ENCODE data around the gene SV2B.

Gene SV2B

GRCh38 chr15:91142946-91143345 is 42.9 kb downstream of the SV2B start:
- no peak for DNase-seq

- DNase-seq: no peak
These were observed 46.7 kb downstream of the SV2B start for GRCh38 chr15:91146728-91147127.

DNA sequence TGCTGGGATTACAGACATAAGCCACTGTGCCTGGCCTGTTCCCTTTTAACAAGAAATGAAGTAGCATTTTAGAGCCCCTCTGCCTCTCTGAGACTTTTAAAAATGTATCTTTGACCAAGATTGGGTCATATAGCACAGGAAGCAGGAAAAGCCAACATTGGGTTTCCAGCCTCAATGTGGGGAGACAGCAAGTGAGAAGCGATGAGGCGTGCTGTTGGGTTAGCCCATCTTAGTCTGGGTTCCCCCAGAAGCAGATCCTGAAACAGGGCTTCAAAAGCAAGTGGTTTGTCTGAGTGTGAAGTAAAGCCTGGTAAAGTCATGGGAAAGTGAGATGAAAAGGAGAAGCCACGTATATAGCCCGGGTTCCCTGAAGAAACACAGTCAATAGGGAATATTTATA is 48.2 kb downstream of the SV2B start:
- no peak for DNase-seq

DNA sequence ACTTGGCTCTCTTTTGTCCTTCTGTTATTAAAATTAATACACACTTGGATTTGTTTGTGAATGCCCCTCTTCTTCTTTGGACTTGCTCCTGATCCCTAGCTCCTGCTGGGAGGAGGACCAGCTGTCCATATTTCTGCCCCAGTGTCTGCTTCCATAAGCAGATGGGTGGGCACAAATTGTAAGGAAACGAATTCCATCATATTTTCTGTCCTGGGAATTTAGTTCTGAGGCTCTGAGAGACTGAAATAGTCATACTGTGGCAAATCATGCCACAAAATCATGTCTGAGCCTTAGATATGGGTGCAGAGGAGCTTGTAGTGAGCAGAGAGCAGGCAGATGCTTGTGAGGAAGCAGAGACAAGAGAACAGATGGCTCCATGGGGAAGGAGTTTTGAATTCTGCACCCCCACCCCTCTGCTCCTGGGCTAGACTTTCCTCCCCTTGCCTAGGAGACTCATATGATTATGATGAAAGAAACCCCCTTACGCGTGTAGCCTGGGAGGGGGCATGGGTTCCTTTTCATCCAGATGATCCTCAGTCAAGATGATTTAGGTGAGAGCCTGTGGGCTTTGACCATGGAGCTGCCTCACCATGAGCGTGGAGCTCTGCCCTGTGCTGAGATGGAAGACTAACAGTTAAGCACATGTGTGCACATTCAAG is 50.6 kb downstream of the SV2B start:
- DNase-seq: no peak

GRCh38 chr15:91151781-91152563 is 51.9 kb downstream of the SV2B start:
- DNase-seq: no peak

- DNase-seq: no peak
These were observed 53.0 kb downstream of the SV2B start for GRCh38 chr15:91152896-91153581.

DNA sequence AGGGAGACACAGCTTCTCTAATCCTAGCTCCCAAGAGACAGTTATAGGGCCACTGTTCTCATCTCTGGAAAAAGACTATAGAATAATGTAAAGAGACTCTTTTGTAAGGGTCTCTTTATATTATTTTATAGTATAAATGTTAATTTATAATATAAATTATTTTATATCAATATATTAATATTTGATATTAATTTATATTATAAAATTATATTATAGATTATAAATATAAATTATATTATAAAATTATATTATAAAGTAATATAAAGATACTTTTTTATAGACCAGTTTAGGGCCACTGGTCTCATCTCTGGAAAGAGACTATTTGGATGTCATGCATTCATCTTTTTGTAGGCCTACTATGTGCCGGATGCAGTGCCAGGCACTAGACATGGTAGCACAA is 53.9 kb downstream of the SV2B start:
- no peak for DNase-seq

DNA sequence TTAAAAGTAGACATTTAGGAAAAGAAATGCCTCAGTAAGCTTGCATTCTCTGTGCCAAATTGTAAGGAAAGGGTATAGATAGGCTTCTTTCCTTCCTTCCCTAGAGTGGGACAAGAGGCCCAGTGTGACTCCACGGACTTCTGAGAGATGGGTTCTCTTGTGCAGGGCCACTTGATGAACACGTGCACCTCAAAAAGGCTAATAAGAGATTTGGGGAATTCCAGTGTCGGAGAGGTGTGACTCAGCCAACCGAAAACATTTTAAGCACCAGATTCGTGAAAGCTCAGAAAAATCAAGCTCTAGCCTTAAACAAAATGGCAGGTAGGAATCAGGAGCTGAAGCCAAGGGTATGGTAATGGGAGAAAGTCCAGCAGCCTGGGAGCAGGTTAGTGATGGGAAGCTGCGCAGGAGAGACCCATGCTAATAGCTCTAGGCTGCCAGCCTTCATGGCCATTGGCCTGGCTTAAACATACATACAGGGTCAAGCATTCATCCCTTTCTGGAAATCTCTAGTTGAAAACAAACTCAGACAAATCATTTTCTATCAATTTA is 56.2 kb downstream of the SV2B start:
- DNase-seq: no peak

- DNase-seq: no peak
These were observed 58.6 kb downstream of the SV2B start for GRCh38 chr15:91158415-91159394.

DNA sequence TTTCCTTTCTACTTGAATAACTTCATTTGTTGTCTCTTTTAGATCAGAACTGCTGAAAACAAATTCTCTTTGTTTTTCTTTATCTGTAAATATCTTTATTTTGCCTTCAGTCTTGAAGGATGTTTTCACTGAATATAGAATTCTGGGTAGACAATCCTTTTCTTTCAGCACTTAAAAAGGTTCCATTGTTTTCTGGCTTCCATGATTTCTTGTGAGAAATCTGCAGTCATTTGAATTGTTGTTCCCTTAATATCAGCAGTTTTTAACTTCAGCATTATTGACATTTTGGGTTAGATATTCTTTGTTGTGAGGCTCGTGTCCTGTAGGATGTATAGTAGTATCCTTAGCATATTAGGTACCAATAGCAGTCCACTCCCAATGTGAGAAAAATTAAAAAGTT is 65.8 kb downstream of the SV2B start:
- no peak for DNase-seq

DNA sequence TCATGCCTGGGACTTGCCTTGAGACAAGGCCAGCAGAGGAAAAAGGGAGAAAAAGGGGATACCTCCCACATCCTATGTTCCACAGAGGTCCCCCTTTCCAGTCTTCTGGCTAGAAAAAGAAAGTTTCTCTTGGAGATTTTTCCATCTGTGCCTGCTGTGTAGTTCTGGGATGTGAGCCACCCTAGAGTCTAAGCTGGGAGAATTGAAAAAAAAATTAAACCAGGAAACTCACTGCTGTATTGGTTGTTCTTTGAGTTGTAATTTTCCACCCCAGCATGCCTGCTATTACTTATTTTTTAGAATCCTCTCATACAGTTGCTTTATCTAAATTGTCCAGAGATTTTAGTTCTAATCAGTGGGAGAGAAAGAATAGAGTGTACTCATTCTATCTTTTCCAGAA is 68.4 kb downstream of the SV2B start:
- DNase-seq: no peak

DNA sequence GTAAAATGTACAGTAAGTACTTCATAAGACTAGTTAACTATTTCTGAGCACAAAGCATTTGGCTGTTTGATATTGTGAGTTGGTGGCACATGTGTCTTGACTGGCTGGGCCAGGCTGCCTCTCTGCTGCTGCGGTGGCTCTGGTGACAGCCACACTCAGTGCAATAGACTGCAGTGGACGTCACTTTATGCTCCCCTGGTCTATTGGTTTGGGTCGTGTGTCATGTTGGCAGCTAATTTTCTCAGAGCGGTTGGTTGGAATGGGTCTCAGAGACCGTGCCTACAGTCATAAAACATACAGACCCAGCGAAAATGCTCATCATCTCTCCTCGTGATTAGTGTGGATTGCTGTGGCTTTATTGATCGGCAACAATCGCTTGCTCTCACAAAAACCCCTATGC is 71.3 kb downstream of the SV2B start:
- DNase-seq: no peak

DNA sequence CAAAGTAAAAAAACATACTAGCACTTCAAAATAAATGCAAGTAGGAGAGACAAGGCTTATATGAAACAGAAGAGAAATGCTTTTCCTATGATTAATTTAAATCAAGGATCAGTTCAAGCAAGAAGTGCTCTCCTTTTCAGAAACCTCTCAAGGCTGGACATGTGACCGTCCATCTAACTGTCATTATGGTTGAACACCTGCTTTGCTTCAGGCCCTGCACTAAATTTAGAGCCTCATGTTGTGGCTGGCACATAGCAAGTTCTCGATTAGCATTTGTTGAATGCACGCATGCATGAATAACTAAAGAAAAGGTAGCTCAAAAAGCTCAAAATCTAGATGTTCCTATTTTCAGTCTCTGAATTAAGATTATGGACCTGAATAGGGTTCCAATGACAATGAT is 82.0 kb downstream of the SV2B start:
- no peak for DNase-seq

DNA sequence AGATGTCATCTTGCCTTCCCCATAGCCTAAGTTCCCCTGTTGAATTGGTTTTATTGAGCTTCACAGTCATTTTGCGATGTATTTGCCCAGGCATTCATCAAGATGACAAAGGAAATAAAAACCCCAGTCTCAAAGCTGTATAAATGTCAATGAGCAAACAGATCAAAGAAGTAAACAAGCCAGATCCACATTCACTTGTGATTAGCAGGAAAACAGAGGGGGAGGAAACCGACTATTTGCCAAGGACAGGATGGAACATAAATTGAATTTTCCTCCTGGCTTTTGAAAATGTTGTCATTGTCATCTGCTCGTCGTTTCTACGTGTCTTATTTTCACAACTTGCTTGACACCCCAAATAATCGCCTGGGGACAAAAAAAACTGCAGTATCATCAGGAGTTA is 83.5 kb downstream of the SV2B start:
- peak; percentile 67 for DNase-seq

- DNase-seq: no peak
These were observed 84.4 kb downstream of the SV2B start for GRCh38 chr15:91184441-91184840.

DNA sequence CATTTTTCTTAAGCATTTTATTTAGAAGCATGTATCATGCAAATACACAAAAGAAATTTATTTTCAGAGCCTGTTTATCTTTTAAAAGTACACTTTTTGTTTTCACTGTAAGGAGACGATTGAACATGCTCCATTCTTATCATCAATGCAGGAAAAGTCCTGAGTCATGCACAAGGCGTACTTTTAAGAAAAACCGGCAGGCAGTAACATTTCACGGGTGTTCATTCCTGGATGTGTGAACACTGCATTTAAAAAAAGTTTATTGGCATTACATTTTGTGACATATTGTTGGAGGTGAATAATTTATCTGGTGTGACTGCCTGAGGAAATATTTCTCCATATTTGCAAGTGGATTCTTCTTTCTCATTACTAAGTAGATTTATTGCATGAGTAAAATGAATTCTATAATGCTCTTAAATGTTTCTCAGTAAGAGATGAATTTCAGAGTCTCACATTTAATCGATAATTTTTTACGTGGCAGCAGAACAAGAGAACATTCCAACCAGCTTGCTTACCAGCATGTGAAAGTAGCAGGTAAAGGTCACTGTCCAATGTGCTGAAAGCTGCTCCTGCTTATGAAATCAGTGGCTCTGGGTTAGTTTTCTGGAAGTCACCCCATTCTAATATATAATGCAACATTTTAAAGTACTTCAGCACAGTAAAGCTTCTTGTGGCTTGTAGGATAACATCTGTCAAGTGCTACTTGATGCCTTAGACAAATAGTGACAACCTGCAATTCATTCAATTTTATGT is 87.0 kb downstream of the SV2B start:
- DNase-seq: no peak

GRCh38 chr15:91192285-91192684 is 92.2 kb downstream of the SV2B start:
- DNase-seq: no peak

DNA sequence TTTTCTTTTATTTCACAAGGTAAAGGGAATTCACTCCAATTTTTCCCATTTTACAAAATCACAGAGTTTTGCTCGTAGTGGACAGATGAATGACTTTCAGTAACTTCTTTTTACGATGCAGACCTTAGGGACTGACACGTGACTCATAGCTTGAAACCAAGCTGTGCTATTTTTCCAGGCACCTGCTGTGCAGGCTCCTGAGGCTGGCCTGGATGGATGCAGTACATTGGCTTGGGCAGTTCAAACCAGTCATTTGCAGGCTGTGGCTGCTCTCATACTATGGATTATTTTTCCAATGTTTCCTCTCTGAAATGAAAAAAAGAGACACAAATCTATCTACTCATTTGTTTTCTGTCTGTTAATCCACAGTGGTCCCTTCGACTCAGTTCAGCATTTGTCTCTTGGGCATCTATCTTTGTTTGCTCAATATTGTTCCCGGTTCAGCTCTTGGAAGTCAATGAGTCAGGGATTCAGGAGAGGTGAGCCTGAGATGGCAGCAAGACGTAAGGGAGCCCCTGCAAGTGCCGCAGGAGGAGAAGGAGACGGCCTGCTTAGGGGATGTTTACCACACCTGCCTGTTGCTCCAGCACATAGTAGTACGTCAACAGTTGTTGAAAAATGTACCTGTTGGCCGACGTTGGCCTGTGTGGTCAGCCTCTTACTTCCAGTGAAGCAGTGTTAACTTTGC is 92.8 kb downstream of the SV2B start:
- DNase-seq: no peak

DNA sequence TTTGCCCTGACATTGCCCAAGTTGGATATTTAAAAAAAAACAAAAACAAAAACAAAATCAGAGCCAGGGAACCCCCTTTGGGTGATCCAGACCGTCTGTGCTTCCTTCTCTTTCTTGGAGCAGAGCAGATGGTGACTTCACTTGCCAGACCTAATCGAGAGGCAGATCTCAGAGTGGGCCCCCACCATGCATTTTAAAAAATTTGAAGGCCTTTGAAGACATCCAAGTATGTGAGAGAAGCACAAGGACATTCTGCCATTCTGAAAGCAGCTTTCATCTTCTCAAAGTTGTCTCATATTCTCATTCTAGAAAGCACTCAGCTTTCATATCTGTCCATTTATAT is 93.3 kb downstream of the SV2B start:
- no peak for DNase-seq

- DNase-seq: no peak
These were observed 96.1 kb downstream of the SV2B start for GRCh38 chr15:91196127-91196526.

DNA sequence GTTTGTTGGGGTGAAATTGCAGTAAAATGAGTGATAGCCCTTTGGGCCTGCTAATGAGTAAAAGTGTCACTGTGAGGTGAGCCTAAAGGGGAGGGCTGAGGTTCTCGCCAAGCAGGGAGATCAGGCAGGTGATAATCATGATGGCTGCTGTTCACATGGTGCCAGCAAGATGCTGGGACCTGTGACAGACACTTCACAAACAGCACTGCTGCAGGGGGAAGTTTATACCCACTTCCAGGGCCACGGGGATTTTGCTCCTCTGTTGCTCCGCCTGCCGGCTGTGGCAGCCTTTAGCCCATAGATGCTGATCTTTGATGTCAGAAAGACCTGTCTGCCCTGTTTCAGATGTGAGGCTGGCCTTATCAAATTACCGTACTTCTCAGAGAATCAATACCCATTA is 96.7 kb downstream of the SV2B start:
- no peak for DNase-seq

All from NCI-H2081 treated with DMSO at 0.1 percent for 48 hours (cell line).